Activated T-cell treated with anti-CD3 and anti-CD28 coated beads for 24 hours (primary cell): Measurements from ENCODE around the gene WDR49.

ENCODE experiments used
- DNase-seq: peaks from one replicate; pipeline ENCODE4 v3.0.0-alpha.2; 2020; ENCODE audit warnings: low read depth

Gene WDR49

GRCh38 chr3:167653760-167654159, at the start of gene WDR49:
TSS of gene WDR49 (minus strand) at chr3:167653942. CDS start at chr3:167653425, 517 bp downstream.
- no peak for DNase-seq

GRCh38 chr3:167700926-167701325, 47.2 kb upstream of the WDR49 start:
- DNase-seq: no peak

GRCh38 chr3:167700046-167700445, 46.3 kb upstream of the WDR49 start:
- DNase-seq: no peak

- no peak for DNase-seq
These were observed 40.4 kb upstream of the WDR49 start for GRCh38 chr3:167694121-167694520.

GRCh38 chr3:167691366-167691765, 37.6 kb upstream of the WDR49 start:
- DNase-seq: peak; percentile 20

- peak; percentile 35 for DNase-seq
These were observed 30.7 kb upstream of the WDR49 start for GRCh38 chr3:167684388-167684993.

GRCh38 chr3:167679526-167679925, 25.8 kb upstream of the WDR49 start:
- DNase-seq: no peak

GRCh38 chr3:167675848-167676247, 22.1 kb upstream of the WDR49 start:
- no peak for DNase-seq

- no peak for DNase-seq
These were observed 19.5 kb upstream of the WDR49 start for GRCh38 chr3:167673221-167673620.

- no peak for DNase-seq
These were observed 18.2 kb upstream of the WDR49 start for GRCh38 chr3:167671878-167672427.

- DNase-seq: no peak
These were observed 16.0 kb upstream of the WDR49 start for GRCh38 chr3:167669699-167670098.

- no peak for DNase-seq
These were observed 14.9 kb upstream of the WDR49 start for GRCh38 chr3:167668651-167669050.

GRCh38 chr3:167666563-167666962, 12.8 kb upstream of the WDR49 start:
- DNase-seq: no peak

GRCh38 chr3:167662919-167663400, 9.2 kb upstream of the WDR49 start:
- no peak for DNase-seq

- DNase-seq: no peak
These were observed 4.0 kb upstream of the WDR49 start for GRCh38 chr3:167657684-167658225.

GRCh38 chr3:167656821-167657220, 3.1 kb upstream of the WDR49 start:
- no peak for DNase-seq

GRCh38 chr3:167653155-167653554, 587 bp downstream of the WDR49 start:
- no peak for DNase-seq

- DNase-seq: no peak
These were observed 1.9 kb downstream of the WDR49 start for GRCh38 chr3:167651826-167652225.

GRCh38 chr3:167650459-167650858, 3.3 kb downstream of the WDR49 start:
- DNase-seq: no peak

- DNase-seq: no peak
These were observed 4.0 kb downstream of the WDR49 start for GRCh38 chr3:167649746-167650145.

- no peak for DNase-seq
These were observed 9.1 kb downstream of the WDR49 start for GRCh38 chr3:167644611-167645010.

- DNase-seq: no peak
These were observed 22.3 kb downstream of the WDR49 start for GRCh38 chr3:167631471-167631870.

- DNase-seq: no peak
These were observed 27.3 kb downstream of the WDR49 start for GRCh38 chr3:167626490-167626889.

- DNase-seq: no peak
These were observed 38.7 kb downstream of the WDR49 start for GRCh38 chr3:167615030-167615429.
